ENCODE results near the gene SARS1. TPM values are rescaled to one million over a fixed set of nuclear protein-coding genes. Genes with fewer than 3 reads are reported as not detected.

The SARS1 gene
- total RNA-seq, 4 donors from 2014 or later = 164 to 264 (median 200) TPM

DNA sequence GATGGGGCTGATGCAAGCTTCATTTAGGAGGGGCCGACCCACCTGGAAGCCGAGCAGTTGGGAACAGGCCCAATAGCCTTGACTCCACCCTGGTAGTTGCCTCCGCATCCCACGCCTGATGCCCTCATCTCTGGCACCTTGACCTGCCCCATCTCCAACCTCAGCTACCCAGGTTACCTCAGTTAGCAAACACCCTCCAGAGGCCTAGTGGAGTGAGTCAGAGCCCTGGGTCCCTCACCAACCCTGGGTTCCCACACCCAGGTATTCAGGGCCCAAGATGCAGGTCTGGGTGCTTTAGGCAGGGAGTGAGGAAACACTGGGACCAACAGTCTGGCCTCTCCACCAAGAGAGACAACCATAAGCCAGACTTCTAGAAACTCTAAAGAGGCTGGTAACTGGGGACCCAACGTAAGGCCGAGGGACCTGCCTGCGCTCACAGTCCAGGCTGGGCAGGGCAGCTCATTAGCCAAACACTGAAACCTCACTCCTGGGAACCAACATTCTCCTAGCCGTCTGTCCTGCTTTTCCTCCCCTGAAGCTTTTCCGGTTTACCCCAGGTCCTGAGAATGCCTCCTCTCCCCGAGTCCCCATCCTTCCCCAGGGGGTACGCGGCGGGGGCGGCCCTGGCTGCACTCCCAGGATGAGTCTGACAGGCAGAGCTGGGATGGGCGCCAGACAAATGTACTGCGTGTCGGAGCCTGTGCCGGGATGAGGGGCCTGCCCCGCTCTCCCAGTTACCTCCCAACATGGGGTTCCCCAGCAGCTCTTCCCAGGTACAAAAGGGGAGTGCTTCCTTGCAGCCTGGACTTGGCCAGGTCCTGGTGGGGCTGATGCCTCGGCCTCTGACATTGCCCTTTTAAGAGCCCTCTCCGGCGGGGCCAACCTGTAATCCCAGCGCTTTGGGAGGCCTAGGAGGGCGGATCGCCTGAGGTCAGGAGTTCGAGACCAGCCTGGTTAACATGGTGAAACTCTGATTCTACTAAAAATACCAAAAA is 26.7 kb downstream of the SARS1 start:
- peak; percentile 54 to 66 for DNase-seq
- Histone ChIP-seq H3K27me3 (no peaks in the 10 kb centered on the region), H3K4me3 (replicated peaks in 1 of 3) (no peak overlapping the region), H3K36me3 (peaks cover 30 to 37% of the 10 kb centered on the region in 2 donors), H3K4me1 (peaks cover 0 to 24% of the 10 kb centered on the region in 2 donors), H3K27ac (peak overlapping the region; percentile 2 to 60 (median 39)), H3K9me3 (no peaks in the 10 kb centered on the region)
- intact Hi-C loops (cut with DNase I) = no loop called here
- 18 to 34% methylated on average over 15 to 20 of the region's 26 CpGs for WGBS, 2 donors
- TF ChIP-seq, protein P1, sequence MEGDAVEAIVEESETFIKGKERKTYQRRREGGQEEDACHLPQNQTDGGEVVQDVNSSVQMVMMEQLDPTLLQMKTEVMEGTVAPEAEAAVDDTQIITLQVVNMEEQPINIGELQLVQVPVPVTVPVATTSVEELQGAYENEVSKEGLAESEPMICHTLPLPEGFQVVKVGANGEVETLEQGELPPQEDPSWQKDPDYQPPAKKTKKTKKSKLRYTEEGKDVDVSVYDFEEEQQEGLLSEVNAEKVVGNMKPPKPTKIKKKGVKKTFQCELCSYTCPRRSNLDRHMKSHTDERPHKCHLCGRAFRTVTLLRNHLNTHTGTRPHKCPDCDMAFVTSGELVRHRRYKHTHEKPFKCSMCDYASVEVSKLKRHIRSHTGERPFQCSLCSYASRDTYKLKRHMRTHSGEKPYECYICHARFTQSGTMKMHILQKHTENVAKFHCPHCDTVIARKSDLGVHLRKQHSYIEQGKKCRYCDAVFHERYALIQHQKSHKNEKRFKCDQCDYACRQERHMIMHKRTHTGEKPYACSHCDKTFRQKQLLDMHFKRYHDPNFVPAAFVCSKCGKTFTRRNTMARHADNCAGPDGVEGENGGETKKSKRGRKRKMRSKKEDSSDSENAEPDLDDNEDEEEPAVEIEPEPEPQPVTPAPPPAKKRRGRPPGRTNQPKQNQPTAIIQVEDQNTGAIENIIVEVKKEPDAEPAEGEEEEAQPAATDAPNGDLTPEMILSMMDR (IDR thresholded peaks at IDR 0.05) = no peak
- TF ChIP-seq POLR2A (IDR thresholded peaks at IDR 0.05) = no peak

DNA sequence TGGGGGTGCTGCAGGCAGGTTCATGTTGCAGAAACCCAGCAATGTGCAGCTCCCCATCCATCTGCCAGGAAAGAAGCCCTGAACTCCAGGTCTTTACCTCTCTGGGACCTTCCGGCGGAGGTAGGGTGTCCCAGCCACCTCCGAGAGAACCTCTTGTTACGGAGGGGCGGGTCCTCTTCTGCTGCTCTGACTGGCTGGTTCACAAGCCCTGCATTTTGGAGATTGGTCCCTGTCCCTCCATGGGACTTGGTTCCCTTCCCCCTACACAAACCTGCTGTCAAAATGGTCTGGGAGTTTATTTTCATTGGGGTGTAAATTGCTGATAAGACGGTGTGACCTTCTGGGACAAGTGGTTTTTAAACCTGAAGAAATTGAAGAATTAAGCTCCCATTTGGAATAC is 27.6 kb downstream of the SARS1 start:
- WGBS, 2 donors = 38 to 53% methylated on average over 6 of the region's 6 CpGs
- no peaks in the 10 kb centered on the region for H3K27me3 ChIP-seq
- TF ChIP-seq, protein P1 (IDR thresholded peaks at IDR 0.05) = no peak
- no peak for TF ChIP-seq POLR2A (IDR thresholded peaks at IDR 0.05)
- peaks cover 21 to 28% of the 10 kb centered on the region in 2 donors for H3K36me3 ChIP-seq
- no peak overlapping the region for H3K4me3 ChIP-seq (replicated peaks in 1 of 3)
- peaks cover 0 to 24% of the 10 kb centered on the region in 2 donors for H3K4me1 ChIP-seq
- intact Hi-C loops (cut with DNase I) = no loop called here
- peak in 1 of 2 donors; percentile 40 for DNase-seq
- no peaks in the 10 kb centered on the region for H3K9me3 ChIP-seq
- no peak overlapping the region for H3K27ac ChIP-seq

DNA sequence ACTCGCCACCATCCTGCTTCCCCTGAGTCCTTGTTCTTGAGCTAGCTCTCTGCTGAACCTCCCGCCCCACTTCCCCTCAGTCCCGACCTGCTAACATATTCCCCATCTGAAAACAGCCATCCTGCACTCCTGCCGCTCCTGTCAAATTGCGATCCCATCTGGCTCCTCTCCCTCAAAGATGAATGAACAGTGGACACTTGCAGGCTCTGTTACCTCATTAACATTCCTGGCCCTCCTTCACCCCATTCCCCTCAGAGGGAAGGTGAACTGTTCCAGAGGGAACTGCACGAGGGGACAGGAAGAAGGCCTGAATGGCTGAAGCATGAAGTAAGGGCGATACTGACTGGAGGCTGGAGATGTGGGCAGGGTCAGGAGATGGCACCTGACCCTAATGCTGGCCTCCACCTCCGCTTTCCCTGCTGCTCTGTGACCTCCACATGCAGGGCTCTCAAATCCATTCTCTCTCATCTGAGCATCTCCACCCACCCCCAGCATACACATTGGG is 28.2 kb downstream of the SARS1 start:
- no peak for TF ChIP-seq POLR2A (IDR thresholded peaks at IDR 0.05)
- TF ChIP-seq, protein P1 (IDR thresholded peaks at IDR 0.05) = no peak
- Histone ChIP-seq H3K36me3 (peaks cover 16 to 22% of the 10 kb centered on the region in 2 donors), H3K4me1 (peaks cover 0 to 24% of the 10 kb centered on the region in 2 donors), H3K4me3 (replicated peaks in 1 of 3) (no peak overlapping the region), H3K27ac (no peak overlapping the region), H3K9me3 (no peaks in the 10 kb centered on the region), H3K27me3 (no peaks in the 10 kb centered on the region)
- intact Hi-C loops (cut with DNase I) = no loop called here
- WGBS, 2 donors = 37 to 43% methylated on average over 8 of the region's 8 CpGs
- no peak for DNase-seq

DNA sequence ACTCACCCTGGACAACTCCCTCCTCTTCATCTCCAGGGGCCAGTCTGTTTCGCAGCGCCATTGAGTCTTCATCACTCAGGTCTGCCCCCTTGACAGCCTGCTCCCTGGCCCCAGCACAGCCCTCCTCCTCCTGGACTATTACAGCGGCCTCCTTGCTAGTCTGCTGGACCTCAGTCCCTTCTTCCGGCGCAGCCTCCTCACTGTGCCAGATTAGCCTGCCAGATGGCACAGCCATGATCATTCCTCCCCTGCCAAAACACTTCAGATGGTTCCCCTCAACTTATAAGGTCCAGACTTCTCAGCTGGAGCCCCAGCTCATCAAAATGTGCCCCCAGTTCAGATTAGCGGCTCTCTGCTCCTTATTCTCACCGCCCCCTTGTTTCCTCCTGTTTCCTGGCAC is 28.7 kb downstream of the SARS1 start:
- Histone ChIP-seq H3K27me3 (no peaks in the 10 kb centered on the region), H3K4me3 (replicated peaks in 1 of 3) (no peak overlapping the region), H3K36me3 (peaks cover 11 to 17% of the 10 kb centered on the region in 2 donors), H3K9me3 (no peaks in the 10 kb centered on the region), H3K27ac (no peak overlapping the region), H3K4me1 (peaks cover 0 to 24% of the 10 kb centered on the region in 2 donors)
- no peak for DNase-seq
- TF ChIP-seq, protein P1 (IDR thresholded peaks at IDR 0.05) = no peak
- no peak for TF ChIP-seq POLR2A (IDR thresholded peaks at IDR 0.05)
- WGBS, 2 donors = 58 to 63% methylated on average over 7 of the region's 7 CpGs
- intact Hi-C loops (cut with DNase I) = no loop called here

DNA sequence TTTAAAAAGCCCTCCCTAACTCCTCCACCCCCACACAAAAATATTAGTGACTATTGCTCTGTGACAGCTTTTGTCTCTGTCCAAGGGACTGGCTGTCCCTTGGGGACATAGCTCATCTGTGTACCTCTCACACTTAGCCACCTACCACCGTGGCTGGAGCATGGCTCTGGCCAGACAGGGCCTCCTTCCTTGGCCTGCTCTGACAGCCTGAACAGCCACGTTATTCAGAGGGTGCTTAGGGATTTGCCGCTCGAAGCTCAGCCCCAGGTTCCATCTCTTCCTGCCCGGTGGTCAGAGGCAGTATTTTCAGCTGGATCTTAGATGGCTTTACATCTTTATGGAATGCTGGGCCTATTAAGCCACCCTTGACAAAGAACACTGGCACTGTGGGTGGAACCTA is 29.5 kb downstream of the SARS1 start:
- WGBS, 2 donors = 54 to 64% methylated on average over 2 to 5 of the region's 5 CpGs
- intact Hi-C loops (cut with DNase I) = no loop called here
- H3K27me3 ChIP-seq = no peaks in the 10 kb centered on the region
- peaks cover 2 to 9% of the 10 kb centered on the region in 2 donors for H3K36me3 ChIP-seq
- H3K4me3 ChIP-seq (replicated peaks in 1 of 3) = no peak overlapping the region
- no peak for DNase-seq
- no peaks in the 10 kb centered on the region for H3K9me3 ChIP-seq
- no peak overlapping the region for H3K27ac ChIP-seq
- H3K4me1 ChIP-seq = peaks cover 0 to 24% of the 10 kb centered on the region in 2 donors
- no peak for TF ChIP-seq POLR2A (IDR thresholded peaks at IDR 0.05)
- TF ChIP-seq, protein P1 (IDR thresholded peaks at IDR 0.05) = no peak

Data from thyroid gland (tissue), 4 donors.